ENCODE results near the gene BMPR1A. TPM values are rescaled to one million over a fixed set of nuclear protein-coding genes. Genes with fewer than 3 reads are reported as not detected.

BMPR1A gene
- total RNA-seq, 1 experiment from 2014 or later, result 24.3 TPM

- Histone ChIP-seq H3K4me2 (peak overlapping the region; percentile 95), H3K4me3 (peak overlapping the region; percentile 81), H3K79me2 (ENCODE audit: low read depth) (peaks cover 27% of the 10 kb centered on the region), H3K4me1 (replicated peaks; ENCODE audit: insufficient read depth) (peaks cover 59% of the 10 kb centered on the region), H3F3A (ENCODE audit: insufficient read depth, low read depth) (peaks cover 43% of the 10 kb centered on the region), H3K27me3 (ENCODE audit: insufficient read depth, low read depth) (no peaks in the 10 kb centered on the region), H3K27ac (peak overlapping the region; percentile 91), H3K9me3 (ENCODE audit: insufficient read depth, low read depth) (no peaks in the 10 kb centered on the region), H3K36me3 (ENCODE audit: low read depth) (no peaks in the 10 kb centered on the region), H2AFZ (no peak overlapping the region), H3K9me2 (ENCODE audit: insufficient read depth) (no peaks in the 10 kb centered on the region), H4K20me1 (ENCODE audit: insufficient read depth) (no peaks in the 10 kb centered on the region)
- DNase-seq, result no peak
- intact Hi-C loops (cut with micrococcal nuclease; ENCODE audit: unreplicated experiment), result loop anchor here (2.0 to 5.0 kb wide), 2 partner anchors 53 to 125 kb away; partner anchors contain the start of genes FAM25A, GLUD1 and SHLD2
- ChIA-PET CTCF (interaction anchor here (0.6 to 0.7 kb wide), 2 partner anchors 30 kb away, joined by 3 to 18 read pairs; no protein-coding TSS in a partner anchor), POLR2A (ENCODE audit: unreplicated experiment) (interaction anchor here (0.6 to 1.0 kb wide), 9 partner anchors 9 to 321 kb away, joined by 3 to 21 read pairs (median 6); no protein-coding TSS in a partner anchor)
- TSS peak; percentile 6 for BruUV-seq (replicated peaks)
- TF ChIP-seq, protein P1, sequence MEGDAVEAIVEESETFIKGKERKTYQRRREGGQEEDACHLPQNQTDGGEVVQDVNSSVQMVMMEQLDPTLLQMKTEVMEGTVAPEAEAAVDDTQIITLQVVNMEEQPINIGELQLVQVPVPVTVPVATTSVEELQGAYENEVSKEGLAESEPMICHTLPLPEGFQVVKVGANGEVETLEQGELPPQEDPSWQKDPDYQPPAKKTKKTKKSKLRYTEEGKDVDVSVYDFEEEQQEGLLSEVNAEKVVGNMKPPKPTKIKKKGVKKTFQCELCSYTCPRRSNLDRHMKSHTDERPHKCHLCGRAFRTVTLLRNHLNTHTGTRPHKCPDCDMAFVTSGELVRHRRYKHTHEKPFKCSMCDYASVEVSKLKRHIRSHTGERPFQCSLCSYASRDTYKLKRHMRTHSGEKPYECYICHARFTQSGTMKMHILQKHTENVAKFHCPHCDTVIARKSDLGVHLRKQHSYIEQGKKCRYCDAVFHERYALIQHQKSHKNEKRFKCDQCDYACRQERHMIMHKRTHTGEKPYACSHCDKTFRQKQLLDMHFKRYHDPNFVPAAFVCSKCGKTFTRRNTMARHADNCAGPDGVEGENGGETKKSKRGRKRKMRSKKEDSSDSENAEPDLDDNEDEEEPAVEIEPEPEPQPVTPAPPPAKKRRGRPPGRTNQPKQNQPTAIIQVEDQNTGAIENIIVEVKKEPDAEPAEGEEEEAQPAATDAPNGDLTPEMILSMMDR (conservative IDR thresholded peaks at IDR 0.05), result no peak
- TF ChIP-seq EZH2 (IDR thresholded peaks at IDR 0.05; ENCODE audit: low read depth), result no peak
Measured at GRCh38 chr10:86969421-86970041, 213.1 kb downstream of the BMPR1A start.

- TSS peak; percentile 51 for BruUV-seq (replicated peaks)
- CTCF ChIA-PET, result interaction anchor here (0.7 kb wide), 1 partner anchor 30 kb away, joined by 3 read pairs; no protein-coding TSS in a partner anchor
Measured at GRCh38 chr10:86970162-86970981, 214.0 kb downstream of the BMPR1A start.

DNA sequence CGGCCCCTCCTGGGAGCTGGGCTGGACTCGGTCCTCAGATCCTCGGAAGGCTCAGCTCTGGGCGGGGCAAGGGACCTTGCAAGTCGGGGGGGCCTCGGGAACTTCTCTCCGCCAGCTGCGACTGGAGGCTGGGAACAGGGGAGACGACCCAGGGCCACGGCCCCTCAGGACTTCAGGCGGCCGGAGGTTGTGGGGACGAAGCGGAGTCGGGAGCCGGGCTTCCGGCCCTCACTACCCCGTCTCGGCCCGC is 214.5 kb downstream of the BMPR1A start:
- ChIA-PET POLR2A (ENCODE audit: unreplicated experiment) (no interaction called here), CTCF (no interaction called here)
- peak overlapping the region; percentile 95 for H3K4me2 ChIP-seq
- peak overlapping the region; percentile 81 for H3K4me3 ChIP-seq
- no peaks in the 10 kb centered on the region for H4K20me1 ChIP-seq (ENCODE audit: insufficient read depth)
- H3F3A ChIP-seq (ENCODE audit: insufficient read depth, low read depth), result peaks cover 48% of the 10 kb centered on the region
- BruUV-seq (replicated peaks), result no TSS peak
- no peaks in the 10 kb centered on the region for H3K9me2 ChIP-seq (ENCODE audit: insufficient read depth)
- peaks cover 27% of the 10 kb centered on the region for H3K79me2 ChIP-seq (ENCODE audit: low read depth)
- H3K4me1 ChIP-seq (replicated peaks; ENCODE audit: insufficient read depth), result peaks cover 65% of the 10 kb centered on the region
- H3K27ac ChIP-seq, result peak overlapping the region; percentile 91
- H3K27me3 ChIP-seq (ENCODE audit: insufficient read depth, low read depth), result no peaks in the 10 kb centered on the region
- H2AFZ ChIP-seq, result peak overlapping the region; percentile 67; the same call in 1 of the 2 replicates
- no peaks in the 10 kb centered on the region for H3K36me3 ChIP-seq (ENCODE audit: low read depth)
- intact Hi-C loops (cut with micrococcal nuclease; ENCODE audit: unreplicated experiment), result loop anchor here (2.0 to 5.0 kb wide), 2 partner anchors 51 to 124 kb away; partner anchors contain the start of genes FAM25A, GLUD1 and SHLD2
- DNase-seq, result no peak
- no peak for TF ChIP-seq EZH2 (IDR thresholded peaks at IDR 0.05; ENCODE audit: low read depth)
- TF ChIP-seq, protein P1 (conservative IDR thresholded peaks at IDR 0.05), result no peak
- H3K9me3 ChIP-seq (ENCODE audit: insufficient read depth, low read depth), result no peaks in the 10 kb centered on the region

More at GRCh38 chr10:86970162-86970981, 214.0 kb downstream of the BMPR1A start:
- Histone ChIP-seq H3K4me3 (peak overlapping the region; percentile 81), H3K9me2 (ENCODE audit: insufficient read depth) (no peaks in the 10 kb centered on the region), H3K9me3 (ENCODE audit: insufficient read depth, low read depth) (no peaks in the 10 kb centered on the region), H3K4me1 (replicated peaks; ENCODE audit: insufficient read depth) (peaks cover 65% of the 10 kb centered on the region), H2AFZ (peak overlapping the region; percentile 67; the same call in 1 of the 2 replicates), H3K27me3 (ENCODE audit: insufficient read depth, low read depth) (no peaks in the 10 kb centered on the region), H3K79me2 (ENCODE audit: low read depth) (peaks cover 27% of the 10 kb centered on the region), H3K27ac (peak overlapping the region; percentile 91), H3F3A (ENCODE audit: insufficient read depth, low read depth) (peaks cover 48% of the 10 kb centered on the region), H3K36me3 (ENCODE audit: low read depth) (no peaks in the 10 kb centered on the region), H3K4me2 (peak overlapping the region; percentile 95), H4K20me1 (ENCODE audit: insufficient read depth) (no peaks in the 10 kb centered on the region)
- DNase-seq, result peak; percentile 52 to 82
- intact Hi-C loops (cut with micrococcal nuclease; ENCODE audit: unreplicated experiment), result loop anchor here (2.0 to 5.0 kb wide), 2 partner anchors 52 to 124 kb away; partner anchors contain the start of genes FAM25A, GLUD1 and SHLD2
- POLR2A ChIA-PET (ENCODE audit: unreplicated experiment), result interaction anchor here (0.6 to 0.8 kb wide), 8 partner anchors 10 to 322 kb away, joined by 3 to 21 read pairs (median 6); no protein-coding TSS in a partner anchor
- no peak for TF ChIP-seq EZH2 (IDR thresholded peaks at IDR 0.05; ENCODE audit: low read depth)
- TF ChIP-seq, protein P1 (conservative IDR thresholded peaks at IDR 0.05), result no peak

Data from PC-9 (cell line).